H1 (cell line): ENCODE measurements around the gene REL. TPM values are rescaled to one million over a fixed set of nuclear protein-coding genes. Genes with fewer than 3 reads are reported as not detected.

Source experiments
- CTCF ChIA-PET: fragments of 300-600 bp; sonication (Branson Sonifier 250); formaldehyde crosslinking; loops from one replicate; lab custom pipeline; 2021; ENCODE audit not compliant: partially characterized antibody; lab: Charles Lee
- POLR2A ChIA-PET: fragments of 300-600 bp; sonication (Branson Sonifier 250); formaldehyde crosslinking; loops from one replicate; lab custom pipeline; 2021; ENCODE audit warnings: inconsistent platforms; ENCODE audit not compliant: partially characterized antibody; lab: Charles Lee
- DNase-seq, 2 experiments: peaks; one replicate each; pipeline versions ENCODE4 v3.0.0 to v3.0.0-alpha.2; 2010 to 2022; ENCODE audit warnings: low spot score in 2 of 2, low read depth in 1 of 2, mixed read lengths in 1 of 2
- FAIRE-seq: peaks from 2 replicates; lab custom pipeline; 2011; peaks lifted over from hg19 to GRCh38; lab: Jason Lieb, UNC
- H2AFZ ChIP-seq: 2 replicates; pipeline ENCODE4 v1.8.1; 2012; ENCODE audit warnings: low read length, inconsistent platforms
- H2AK5ac ChIP-seq: 2 replicates; pipeline ENCODE4 v1.6.1; 2013; ENCODE audit warnings: low read depth, low read length
- H2BK120ac ChIP-seq: replicated peaks from 2 replicates; pipeline ENCODE3; 2013; ENCODE audit warnings: low read depth, low read length, inconsistent platforms
- H2BK12ac ChIP-seq: 2 replicates; pipeline ENCODE4 v1.6.1; 2013; ENCODE audit warnings: low read depth, low read length
- H2BK15ac ChIP-seq: 2 replicates; pipeline ENCODE4 v1.6.1; 2013; ENCODE audit warnings: low read length
- H2BK20ac ChIP-seq: 2 replicates; pipeline ENCODE4 v1.6.1; 2013; ENCODE audit warnings: low read length
- H2BK5ac ChIP-seq: 2 replicates; pipeline ENCODE4 v1.6.1; 2013; ENCODE audit warnings: low read depth, low read length
- H3K14ac ChIP-seq: 2 replicates; pipeline ENCODE4 v1.6.1; 2013; ENCODE audit warnings: inconsistent platforms; ENCODE audit not compliant: insufficient read length
- H3K18ac ChIP-seq: 2 replicates; pipeline ENCODE4 v1.6.1; 2013; ENCODE audit warnings: low read length; ENCODE audit errors: extremely low read depth
- H3K23ac ChIP-seq: 2 replicates; pipeline ENCODE4 v1.6.1; 2013; ENCODE audit warnings: inconsistent platforms; ENCODE audit not compliant: insufficient read length
- H3K23me2 ChIP-seq: 2 replicates; pipeline ENCODE4 v1.6.1; 2013; ENCODE audit warnings: low read depth, low read length
- H3K27ac ChIP-seq: 2 replicates; pipeline ENCODE4 v1.6.1; 2011; ENCODE audit warnings: low read depth, low read length, inconsistent platforms
- H3K27me3 ChIP-seq, 4 experiments: replicated peaks in 1 of 4; 1 replicate in 1 of 4; 2 replicates in 3 of 4; pipeline versions ENCODE4 v1.6.1 to v1.8.1; 2011 to 2013; ENCODE audit warnings: low read length in 3 of 4, mild to moderate bottlenecking in 3 of 4, inconsistent platforms in 2 of 4, mixed read lengths in 2 of 4, moderate library complexity in 1 of 4; ENCODE audit not compliant: control insufficient read depth in 3 of 4, insufficient read depth in 3 of 4; ENCODE audit errors: extremely low read depth in 1 of 4
- H3K36me3 ChIP-seq, 4 experiments: 2 replicates each; pipeline versions ENCODE4 v1.6.1 to v1.8.1; 2011 to 2013; ENCODE audit warnings: mild to moderate bottlenecking in 4 of 4, low read length in 3 of 4, moderate library complexity in 2 of 4, control low read depth in 1 of 4, inconsistent platforms in 1 of 4; ENCODE audit not compliant: insufficient read depth in 4 of 4, control insufficient read depth in 2 of 4
- H3K4ac ChIP-seq: replicated peaks from 2 replicates; pipeline ENCODE3; 2013; ENCODE audit warnings: low read length, low read depth, mixed read lengths, inconsistent platforms; ENCODE audit not compliant: insufficient read length
- H3K4me1 ChIP-seq, 4 experiments: replicated peaks in 1 of 4; 1 replicate in 1 of 4; 2 replicates in 3 of 4; pipeline versions ENCODE4 v1.6.1 to v1.8.1; 2011 to 2013; ENCODE audit warnings: low read length in 3 of 4, inconsistent platforms in 2 of 4, mixed read lengths in 1 of 4; ENCODE audit not compliant: insufficient read depth in 4 of 4, control insufficient read depth in 3 of 4
- H3K4me2 ChIP-seq, 2 experiments: 2 replicates each; pipeline versions ENCODE4 v1.6.1 to v1.8.1; 2011 to 2013; ENCODE audit warnings: low read depth in 2 of 2, low read length in 2 of 2, control low read depth in 1 of 2, inconsistent platforms in 1 of 2, mild to moderate bottlenecking in 1 of 2; ENCODE audit not compliant: insufficient read depth in 1 of 2
- H3K4me3 ChIP-seq, 4 experiments: fragments of 200-600, 300-600 bp in 1 of 4; sonication (generic), shearing (Covaris generic), sonication (Bioruptor Twin) in 1 of 4; 2 replicates each; pipeline versions ENCODE4 v1.5.1 to v1.8.1; 2011 to 2016; ENCODE audit warnings: low read length in 4 of 4, low read depth in 3 of 4, control low read depth in 2 of 4, inconsistent platforms in 2 of 4, mild to moderate bottlenecking in 2 of 4, mixed read lengths in 1 of 4, moderate library complexity in 1 of 4; ENCODE audit not compliant: insufficient read depth in 2 of 4; ENCODE audit errors: extremely low read depth in 1 of 4
- H3K56ac ChIP-seq: replicated peaks from 2 replicates; pipeline ENCODE3; 2013; ENCODE audit warnings: low read depth, mild to moderate bottlenecking, mixed read lengths, low read length, inconsistent platforms; ENCODE audit not compliant: insufficient read length
- H3K79me1 ChIP-seq: 2 replicates; pipeline ENCODE4 v1.6.1; 2013; ENCODE audit warnings: low read depth, low read length, control low read depth
- H3K79me2 ChIP-seq, 2 experiments: 2 replicates each; pipeline versions ENCODE4 v1.6.1 to v1.8.1; 2012 to 2013; ENCODE audit warnings: low read length in 2 of 2, mild to moderate bottlenecking in 2 of 2, inconsistent platforms in 1 of 2; ENCODE audit not compliant: insufficient read depth in 2 of 2, control insufficient read depth in 1 of 2
- H3K9ac ChIP-seq, 4 experiments: replicated peaks in 1 of 4; 1 replicate in 1 of 4; 2 replicates in 3 of 4; pipeline versions ENCODE4 v1.6.1 to v1.8.1; 2011 to 2013; ENCODE audit warnings: low read depth in 3 of 4, low read length in 3 of 4, control low read depth in 2 of 4, mild to moderate bottlenecking in 2 of 4, moderate library complexity in 2 of 4, inconsistent platforms in 1 of 4; ENCODE audit errors: extremely low read depth in 1 of 4
- H3K9me3 ChIP-seq, 2 experiments: 2 replicates each; pipeline versions ENCODE4 v1.6.1 to v1.8.1; 2012 to 2013; ENCODE audit warnings: mild to moderate bottlenecking in 2 of 2, moderate library complexity in 2 of 2, control low read depth in 1 of 2, inconsistent platforms in 1 of 2, low read depth in 1 of 2, low read length in 1 of 2, mixed read lengths in 1 of 2; ENCODE audit not compliant: insufficient read depth in 2 of 2
- H4K20me1 ChIP-seq, 2 experiments: replicated peaks in 1 of 2; 2 replicates each; pipeline versions ENCODE3 to v1.8.1; 2011 to 2013; ENCODE audit warnings: inconsistent platforms in 2 of 2, low read length in 2 of 2, mild to moderate bottlenecking in 1 of 2; ENCODE audit not compliant: insufficient read depth in 2 of 2, control insufficient read depth in 1 of 2
- H4K5ac ChIP-seq: 2 replicates; pipeline ENCODE4 v1.6.1; 2013; ENCODE audit warnings: low read length, low read depth, mixed read lengths, inconsistent platforms; ENCODE audit not compliant: insufficient read length
- H4K8ac ChIP-seq: 2 replicates; pipeline ENCODE4 v1.8.0; 2013; ENCODE audit warnings: mild to moderate bottlenecking, moderate library complexity, low read length, inconsistent platforms; ENCODE audit not compliant: insufficient read depth; ENCODE audit errors: extremely low read depth
- H4K91ac ChIP-seq: replicated peaks from 2 replicates; pipeline ENCODE3; 2013; ENCODE audit warnings: low read length, mixed read lengths, inconsistent platforms; ENCODE audit not compliant: insufficient read length
- CBX5 ChIP-seq: fragments of 300-800, 300-1000 bp; sonication (generic); IDR thresholded peaks from 2 replicates; pipeline ENCODE4 v1.7.1; 2016; ENCODE audit warnings: antibody characterized with exemption, low read length, low read depth
- CEBPB ChIP-seq: IDR thresholded peaks from 2 replicates; pipeline ENCODE4 v1.6.1; 2012; ENCODE audit warnings: low read depth, low read length
- CTCF ChIP-seq, 3 experiments: IDR thresholded peaks; 1 replicate in 2 of 3; 2 replicates in 1 of 3; pipeline versions ENCODE4 v1.5.1 to v1.6.1; 2011; ENCODE audit warnings: low read length in 3 of 3, mild to moderate bottlenecking in 3 of 3, inconsistent platforms in 2 of 3, low read depth in 1 of 3, moderate library complexity in 1 of 3; ENCODE audit not compliant: insufficient read depth in 1 of 3; ENCODE audit errors: control extremely low read depth in 1 of 3
- EGR1 ChIP-seq: IDR thresholded peaks from 2 replicates; pipeline ENCODE4 v1.6.1; 2011; ENCODE audit warnings: low read depth, low read length, borderline replicate concordance
- HDAC2 ChIP-seq, 2 experiments: fragments of 300-600 bp in 1 of 2; sonication (generic) in 1 of 2; IDR thresholded peaks; 2 replicates each; pipeline ENCODE4 v1.6.1; 2011 to 2012; ENCODE audit warnings: low read depth in 2 of 2, low read length in 2 of 2, mild to moderate bottlenecking in 2 of 2, moderate library complexity in 2 of 2, borderline replicate concordance in 1 of 2, inconsistent platforms in 1 of 2
- NANOG ChIP-seq: IDR thresholded peaks from 2 replicates; pipeline ENCODE4 v1.6.1; 2011; ENCODE audit warnings: low read length, low read depth, mild to moderate bottlenecking, inconsistent platforms; ENCODE audit not compliant: insufficient read depth, poor library complexity, severe bottlenecking
- NRF1 ChIP-seq: IDR thresholded peaks from 2 replicates; pipeline ENCODE4 v1.6.1; 2011; ENCODE audit warnings: mild to moderate bottlenecking, low read depth, low read length, improper control_type of control experiment
- POLR2AphosphoS5 ChIP-seq: IDR thresholded peaks from 2 replicates; pipeline ENCODE4 v1.6.1; 2011; ENCODE audit warnings: low read depth, low read length
- RXRA ChIP-seq: IDR thresholded peaks from 2 replicates; pipeline ENCODE4 v1.6.1; 2011; ENCODE audit warnings: low read depth, mild to moderate bottlenecking, low read length, moderate library complexity; ENCODE audit not compliant: insufficient read depth
- WGBS, 2 experiments: shearing (Covaris generic) in 1 of 2; methylation state at CpG; one replicate each; pipeline versions ENCODE4 v1.1.6 to v1.1.7; 2013 to 2015; ENCODE audit warnings: low lambda C conversion rate in 2 of 2, mixed read lengths in 2 of 2, inconsistent platforms in 1 of 2, low coverage in 1 of 2, missing lambda C conversion rate in 1 of 2; ENCODE audit not compliant: insufficient replicate concordance in 2 of 2, insufficient coverage in 1 of 2, insufficient read length in 1 of 2; ENCODE audit errors: extremely low coverage in 1 of 2, missing lambda C conversion rate in 1 of 2; 5-methylcytosine and 5-hydroxymethylcytosine counted together
- polyA plus RNA-seq, 7 experiments: library from polyadenylated mRNA; depleted of rRNA in 3 of 7; stranded (reverse) in 5 of 7; unstranded in 2 of 7; fragments of >200 nt in 5 of 7; fragments of 200-250 nt in 2 of 7; gene quantifications; 1 replicate in 5 of 7; 2 replicates in 1 of 7; 4 replicates in 1 of 7; pipeline versions ENCODE4 v1.2.1 to v1.2.3, GENCODE V29; 2011 to 2013; ENCODE audit warnings: missing spikeins in 2 of 7, mixed read lengths in 2 of 7
- total RNA-seq: library from RNA; stranded (reverse); fragmentation: NEBNext Ultra II Directional; extraction: Animal tissue kit (Norgen Biotek cat#: 25700); gene quantifications from 2 replicates; pipeline ENCODE4 v1.2.1, GENCODE V29; 2021

The REL gene
- total and polyA plus RNA-seq, 2 of the 8 experiments (the other 6 are each of a cell fraction or from before 2014, with no cell fraction given), result 1.5 to 7.5 TPM

GRCh38 chr2:60960706-60961105 is 79.3 kb downstream of the REL start:
- no peak overlapping the region for H3K18ac ChIP-seq
- H4K5ac ChIP-seq, result no peak overlapping the region
- H2BK120ac ChIP-seq, result no peak overlapping the region
- no peak overlapping the region for H3K9ac ChIP-seq
- no peak overlapping the region for H2BK15ac ChIP-seq
- no peak overlapping the region for H4K8ac ChIP-seq
- no peak overlapping the region for H3K14ac ChIP-seq
- no peak overlapping the region for H3K4ac ChIP-seq
- H3K23me2 ChIP-seq, result no peaks in the 10 kb centered on the region
- H4K91ac ChIP-seq, result no peak overlapping the region
- H3K36me3 ChIP-seq, result no peaks in the 10 kb centered on the region
- H3K4me2 ChIP-seq, result no peak overlapping the region
- ChIA-PET CTCF (no interaction called here), POLR2A (no interaction called here)
- H2BK20ac ChIP-seq, result no peak overlapping the region
- no peak overlapping the region for H3K27ac ChIP-seq
- no peak overlapping the region for H3K23ac ChIP-seq
- H4K20me1 ChIP-seq, result no peaks in the 10 kb centered on the region
- no peak overlapping the region for H2AFZ ChIP-seq
- TF ChIP-seq HDAC2 (IDR thresholded peaks at IDR 0.05; ENCODE audit: borderline replicate concordance in 1 of 2, low read depth in 2 of 2, low read length in 2 of 2) (no peak), RXRA (no peak), CBX5 (no peak), POLR2AphosphoS5 (no peak), NANOG (no peak), CTCF (IDR thresholded peaks at IDR 0.05; ENCODE audit: control extremely low read depth in 1 of 3, insufficient read depth in 1 of 3, low read depth in 1 of 3, low read length in 3 of 3) (no peak), EGR1 (no peak), NRF1 (no peak), CEBPB (no peak)
- 82% methylated on average over 1 of the region's 1 CpG; no CpG with 5 or more reads in 1 of the 2 experiments for WGBS, 2 experiments
- FAIRE-seq (no peak), DNase-seq (no peak)
- no peaks in the 10 kb centered on the region for H3K9me3 ChIP-seq
- H3K27me3 ChIP-seq, result no peaks in the 10 kb centered on the region
- H3K79me2 ChIP-seq, result no peaks in the 10 kb centered on the region
- H2BK12ac ChIP-seq, result no peak overlapping the region
- no peak overlapping the region for H3K4me3 ChIP-seq
- H2AK5ac ChIP-seq, result no peak overlapping the region
- no peak overlapping the region for H2BK5ac ChIP-seq
- 0 out of 7 replicates have a peak, but pooled peaks cover 0 to 1% (median 0%) of the 10 kb centered on the region in 4 experiments for H3K4me1 ChIP-seq
- no peaks in the 10 kb centered on the region for H3K79me1 ChIP-seq
- no peak overlapping the region for H3K56ac ChIP-seq
